Stimulated activated CD8-positive, alpha-beta memory T cell treated with anti-CD3 and anti-CD28 coated beads, Interleukin-15, amount 100 ng/mL, for 4 hours (primary cell): ENCODE data around the gene AAMP.
A peak's percentile ranks its signal among the peaks of the same experiment; 100 is the strongest.

Experiments used
- DNase-seq, 2 donors: peaks; one replicate each; pipeline ENCODE4 v3.0.0-alpha.2; 2020; ENCODE audit warnings: low read depth in 2 of 2

The AAMP gene

DNA sequence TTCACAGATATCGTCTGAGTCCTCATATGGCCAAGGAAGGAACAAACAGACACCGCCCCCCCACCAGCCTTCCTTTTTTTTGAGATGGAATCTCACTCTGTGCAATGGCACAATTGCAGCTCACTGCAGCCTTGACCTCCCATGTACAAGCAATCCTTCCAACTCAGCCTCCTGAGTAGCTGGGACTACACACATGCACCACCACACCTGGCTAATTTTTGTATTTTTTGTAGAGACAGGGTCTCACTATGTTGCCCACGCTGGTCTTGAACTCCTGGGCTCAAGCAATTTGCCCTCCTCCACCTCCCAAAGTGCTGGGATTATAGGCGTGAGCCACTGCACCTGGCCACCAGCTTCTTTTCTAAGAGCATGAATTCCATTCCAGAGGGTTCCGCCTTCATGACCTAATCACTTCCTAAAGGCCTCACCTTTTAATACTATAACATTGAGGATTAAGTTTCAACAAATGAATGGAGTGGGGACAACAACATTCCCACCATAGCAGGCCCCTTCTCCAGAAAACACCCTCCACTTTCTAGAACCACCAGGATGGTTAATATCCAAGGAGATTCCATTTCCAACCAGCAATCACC lies 24.6 kb upstream of the AAMP start:
- no peak for DNase-seq

GRCh38 chr2:218293715-218294429 lies 23.9 kb upstream of the AAMP start:
- DNase-seq, result no peak

- DNase-seq, result peak in 1 of 2 donors; percentile 65
These were observed 22.4 kb upstream of the AAMP start, which contains the start of gene TMBIM1 for GRCh38 chr2:218292048-218293014. TSS of gene TMBIM1 (minus strand) at chr2:218292503. CDS start at chr2:218282141, 10,362 bp downstream.

GRCh38 chr2:218291318-218292047 lies 21.5 kb upstream of the AAMP start:
- no peak for DNase-seq

- DNase-seq, result no peak
These were observed 20.7 kb upstream of the AAMP start for GRCh38 chr2:218290316-218291261.

DNA sequence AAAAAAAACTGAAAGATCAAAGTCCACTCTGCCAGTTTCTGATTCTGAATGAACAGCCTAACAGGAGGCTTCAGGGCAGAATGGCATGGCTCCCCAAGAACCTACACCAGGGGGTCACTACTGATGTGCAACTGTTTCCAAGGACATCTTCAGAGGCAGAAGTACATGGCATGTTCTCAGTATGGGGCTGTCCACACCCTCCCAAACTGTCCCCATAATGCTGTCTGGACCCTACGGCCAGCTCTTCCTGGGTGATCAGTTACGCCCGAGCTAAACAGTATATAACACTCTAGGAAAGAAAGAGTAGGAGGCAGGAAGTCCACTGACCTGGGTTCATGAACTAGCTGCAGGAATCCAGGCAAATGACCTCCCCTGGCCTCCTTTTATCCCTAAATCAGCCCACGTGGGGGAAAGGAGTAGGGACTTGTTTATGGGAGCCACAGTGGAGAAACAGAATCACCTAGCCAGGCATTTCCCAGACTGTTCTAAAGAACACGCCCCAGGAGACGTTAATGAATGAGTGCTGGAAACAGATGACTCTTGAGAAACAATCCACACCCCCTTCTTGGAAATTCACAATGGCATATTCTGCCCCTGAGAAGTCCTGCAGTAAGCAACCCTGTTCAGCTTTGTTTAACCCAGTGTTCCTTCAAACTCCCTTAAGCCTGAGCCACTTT lies 19.8 kb upstream of the AAMP start:
- DNase-seq, result no peak

- DNase-seq, result peak; percentile 65 to 76
These were observed 16.9 kb upstream of the AAMP start for GRCh38 chr2:218286570-218287459.

GRCh38 chr2:218285604-218286003 lies 15.7 kb upstream of the AAMP start:
- DNase-seq, result no peak

- DNase-seq, result peak; percentile 45 to 56
These were observed 14.3 kb upstream of the AAMP start for GRCh38 chr2:218284106-218284811.

DNA sequence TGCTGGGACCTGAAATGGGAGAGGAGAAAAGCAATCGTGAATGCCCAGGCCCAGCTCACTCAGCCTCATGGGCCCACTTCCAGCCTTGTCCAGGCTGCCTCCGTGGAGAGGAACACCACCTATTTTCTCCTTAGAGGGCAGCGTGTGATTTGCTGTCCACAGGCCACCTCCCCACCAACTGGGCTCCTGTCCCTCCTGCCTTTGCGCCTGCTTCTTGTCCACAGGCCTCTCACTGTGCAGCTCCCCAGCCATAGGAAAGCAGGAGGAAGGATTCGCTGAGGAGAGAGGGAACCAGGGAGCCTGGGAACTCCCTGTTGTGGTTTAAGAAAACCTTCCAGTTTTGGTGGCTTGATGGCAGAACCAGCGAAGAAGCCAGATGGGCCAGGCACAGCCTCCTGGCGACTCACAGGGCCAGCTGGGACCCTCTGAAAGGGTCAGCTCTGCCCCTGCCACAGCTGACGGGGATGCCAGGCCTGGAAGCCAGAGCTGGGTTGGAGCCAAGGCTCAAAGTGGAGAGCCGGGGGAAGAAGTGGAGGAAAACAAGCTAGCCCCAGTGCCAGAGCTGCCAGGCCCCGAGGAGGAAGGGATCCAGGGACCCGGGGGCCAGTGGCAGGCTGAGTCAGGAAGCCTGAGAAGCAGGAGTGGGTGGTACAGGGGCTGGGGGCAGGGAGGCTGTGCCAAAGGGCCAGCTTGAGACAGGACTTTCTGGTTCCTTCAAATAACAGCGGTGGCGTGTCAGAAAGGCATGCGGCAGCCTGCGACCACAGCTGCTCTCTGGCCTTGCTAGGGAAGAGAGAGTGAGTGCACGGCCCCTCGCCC lies 12.4 kb upstream of the AAMP start:
- DNase-seq, result no peak

DNA sequence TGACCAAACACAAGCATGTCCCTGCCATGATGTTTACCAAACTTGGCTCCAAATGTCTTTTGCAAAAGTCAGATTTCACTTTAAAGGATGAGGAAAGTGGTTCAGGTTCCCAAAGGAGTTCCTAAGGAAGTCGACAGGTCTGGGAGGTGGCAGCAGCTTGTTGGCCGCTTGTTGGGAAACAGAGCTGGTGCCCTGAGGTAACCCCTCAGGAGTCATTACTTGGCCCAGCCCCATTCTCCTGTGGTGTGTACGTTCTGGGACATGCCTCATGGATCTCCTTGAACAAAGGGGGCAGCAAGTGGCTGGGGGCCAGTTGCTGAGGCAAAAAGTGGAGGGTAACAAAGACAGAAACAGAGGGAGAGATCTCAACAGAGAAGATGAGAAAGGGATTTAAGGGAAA lies 11.5 kb upstream of the AAMP start:
- no peak for DNase-seq

GRCh38 chr2:218280260-218280870 lies 10.4 kb upstream of the AAMP start:
- DNase-seq, result no peak

GRCh38 chr2:218278531-218279360 lies 8.8 kb upstream of the AAMP start:
- DNase-seq, result no peak

DNA sequence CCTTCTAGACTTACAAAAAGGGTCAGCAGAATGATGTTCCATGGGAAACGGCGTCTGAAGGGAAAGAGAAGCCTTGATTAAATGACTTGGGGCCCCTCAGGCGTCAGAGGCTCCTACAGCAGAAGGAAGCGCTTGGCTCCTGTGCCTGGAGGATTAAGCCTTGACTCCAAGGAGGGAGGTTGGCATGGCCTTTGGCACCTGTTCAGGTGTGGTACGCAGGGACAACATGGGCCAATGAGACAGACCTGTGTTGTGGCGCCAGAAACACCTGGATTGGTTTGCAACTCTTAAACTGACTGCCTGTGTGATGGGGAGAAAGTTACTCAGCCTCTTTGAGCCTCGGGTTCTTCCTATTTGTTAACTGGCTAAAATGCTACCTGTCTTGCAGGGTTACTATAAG lies 8.0 kb upstream of the AAMP start:
- DNase-seq, result no peak

GRCh38 chr2:218276986-218277755 lies 7.2 kb upstream of the AAMP start:
- DNase-seq, result no peak
